A549 treated with DMSO at 1 μM for 4 hours (cell line): ENCODE data around the gene TAF1D. TPM values are rescaled to one million over a fixed set of nuclear protein-coding genes. Genes with fewer than 3 reads are reported as not detected.

Source experiments
- total RNA-seq: library from RNA; stranded (reverse); fragments of 200-300 nt; extraction: Qiagen RNA extraction; gene quantifications from 5 replicates; pipeline ENCODE4 v1.2.3, GENCODE V29; 2022; ENCODE audit warnings: low read depth

TAF1D gene
- total RNA-seq: 87.4 to 105 TPM (median 92.0 TPM) in 5 replicates

GRCh38 chr11:93741094-93741881, at the start of gene TAF1D, which contains the start of gene C11orf54:
Gene TAF1D (minus strand): TSS chr11:93741495. CDS start chr11:93739304, 2,191 bp downstream.
Gene C11orf54 (plus strand): TSS chr11:93741672. CDS start chr11:93747394, 5,722 bp downstream.

GRCh38 chr11:93784145-93784934, 43.0 kb upstream of the TAF1D start, which contains the start of gene MED17:
Gene MED17 (plus strand): TSS chr11:93784282. CDS start chr11:93784514, 232 bp downstream.

Other genes starting within 250 kb of the TAF1D start
- 13.7 to 16.4 TPM (median 16.1 TPM) in 5 replicates for gene SMCO4, start 198.1 kb downstream of the TAF1D start, total RNA-seq
- 5.6 to 7.5 TPM (median 6.7 TPM) in 5 replicates for gene CEP295, start 79.8 kb downstream of the TAF1D start, total RNA-seq
- gene C11orf54, start 177 bp upstream of the TAF1D start, total RNA-seq: 11.3 to 16.2 TPM (median 12.1 TPM) in 5 replicates
- gene MED17, start 42.8 kb upstream of the TAF1D start, total RNA-seq: 19.4 to 23.9 TPM (median 22.5 TPM) in 5 replicates
- 0.07 TPM in 1 of 5 replicates, not detected in the others for gene VSTM5, start 109.1 kb upstream of the TAF1D start, total RNA-seq